Sigmoid colon (tissue), 7 donors: Measurements from ENCODE around the gene TOPBP1. TPM values are rescaled to one million over a fixed set of nuclear protein-coding genes. Genes with fewer than 3 reads are reported as not detected.
A peak's percentile ranks its signal among the peaks of the same experiment; 100 is the strongest.

ENCODE experiments used
- DNase-seq: peaks from one replicate; pipeline ENCODE4 v3.0.0-alpha.2; 2019
- H3K27ac ChIP-seq, 4 donors: fragments of 200-600 bp; sonication (generic); one replicate each; pipeline ENCODE4 v1.5.1; 2016 to 2019; ENCODE audit warnings: mild to moderate bottlenecking in 1 of 4
- H3K27me3 ChIP-seq, 3 donors: fragments of 200-600 bp; sonication (generic); one replicate each; pipeline ENCODE4 v1.5.1; 2019; ENCODE audit warnings: mild to moderate bottlenecking in 1 of 3
- H3K36me3 ChIP-seq, 4 donors: fragments of 200-600 bp; sonication (generic); one replicate each; pipeline ENCODE4 v1.5.1; 2016 to 2019
- H3K4me1 ChIP-seq, 4 donors: fragments of 200-600 bp; sonication (generic); one replicate each; pipeline ENCODE4 v1.5.1; 2017 to 2019
- H3K4me3 ChIP-seq, 4 donors: fragments of 200-600 bp; sonication (generic); one replicate each; pipeline ENCODE4 v1.5.1; 2017 to 2019; ENCODE audit warnings: mild to moderate bottlenecking in 2 of 4, moderate library complexity in 1 of 4
- H3K9me3 ChIP-seq, 4 donors: fragments of 200-600 bp in 3 of 4; sonication (generic) in 3 of 4; one replicate each; pipeline versions ENCODE4 v1.5.1 to v1.6.1; 2013 to 2019
- CTCF ChIP-seq, 4 experiments: fragments of 450-650 bp in 3 of 4; fragments of 200-600 bp in 1 of 4; IDR thresholded peaks; one replicate each; pipeline ENCODE4 v1.5.1; 2016 to 2019; ENCODE audit warnings: antibody characterized with exemption in 4 of 4, mild to moderate bottlenecking in 3 of 4, moderate library complexity in 2 of 4
- EP300 ChIP-seq, 4 donors: sonication (generic); formaldehyde crosslinking; IDR thresholded peaks; one replicate each; pipeline ENCODE4 v1.6.1; 2017; ENCODE audit warnings: antibody characterized with exemption in 4 of 4
- POLR2A ChIP-seq, 2 donors: fragments of 450-650 bp; IDR thresholded peaks; one replicate each; pipeline ENCODE4 v1.6.1; 2016; ENCODE audit warnings: antibody characterized with exemption in 2 of 2, mild to moderate bottlenecking in 2 of 2, moderate library complexity in 2 of 2
- POLR2AphosphoS5 ChIP-seq, 4 donors: sonication (generic); formaldehyde crosslinking; IDR thresholded peaks; one replicate each; pipeline ENCODE4 v1.6.1; 2017; ENCODE audit warnings: antibody characterized with exemption in 4 of 4
- WGBS, 2 donors: extraction: QIAGEN DNeasy Blood & Tissue Kit; methylation state at CpG; one replicate each; pipeline ENCODE4 v1.1.7; 2013; 5-methylcytosine and 5-hydroxymethylcytosine counted together
- intact Hi-C: fragments of 100-400 bp; cut with DNase I; formaldehyde crosslinking; loops from one replicate; pipeline ENCODE4 v1.15.1; 2023
- polyA plus RNA-seq, 3 donors: library from polyadenylated mRNA; stranded (reverse); fragments of 200-250 nt; gene quantifications; one replicate each; pipeline ENCODE4 v1.2.3, GENCODE V29; 2013
- total RNA-seq, 4 donors: library from RNA; depleted of rRNA; stranded (reverse); fragments of >200 nt; gene quantifications; one replicate each; pipeline ENCODE4 v1.1.0, GENCODE V29; 2016
- donor health status: healthy with polysubstance abuse.
- donor health status: Bipolar disorder and iron deficiency.
- donor health status: healthy.

Gene TOPBP1
- total and polyA plus RNA-seq, 7 donors = 4.8 to 30.2 (median 15.9) TPM

DNA sequence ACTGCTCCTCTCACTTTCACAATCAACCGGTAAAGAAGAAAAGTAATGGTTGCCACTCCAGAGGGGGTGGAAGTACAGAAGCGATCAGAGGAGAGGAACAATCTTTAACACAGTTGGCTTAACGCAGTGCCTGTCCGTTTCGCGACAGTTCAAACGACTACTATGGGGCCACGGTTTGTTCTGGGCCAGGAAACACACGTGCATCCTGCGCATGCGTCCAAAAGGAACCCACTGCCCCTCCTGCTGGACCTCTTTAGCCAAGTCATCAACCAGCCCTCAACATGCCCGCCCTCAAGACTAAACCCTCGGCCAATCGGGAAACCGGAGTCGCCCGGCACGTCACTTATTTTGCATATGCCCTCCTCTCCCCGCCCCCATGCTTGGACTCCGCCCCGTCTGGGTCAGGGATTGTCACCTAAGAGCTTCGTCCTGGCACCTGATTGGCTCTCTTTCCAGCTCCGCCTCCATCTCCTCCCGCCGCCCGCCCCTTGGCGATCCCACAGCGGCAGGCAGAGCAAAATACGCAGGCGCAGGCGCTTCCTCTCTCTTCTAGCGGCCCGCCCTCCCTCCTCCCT is 88.6 kb downstream of the TOPBP1 start:
- 0% methylated on average over 33 of the region's 33 CpGs for WGBS, 2 donors
- intact Hi-C loops = loop anchor here (5.0 to 10.0 kb wide), 8 partner anchors 101 to 1156 kb away; partner anchors contain the start of genes ANAPC13, CEP63, DNAJC13 and NPHP3
- H3K27me3 ChIP-seq = no peaks in the 10 kb centered on the region
- no peaks in the 10 kb centered on the region for H3K9me3 ChIP-seq
- peak overlapping the region; percentile 75 to 86 (median 80) for H3K4me3 ChIP-seq
- peaks cover 0 to 66% (median 44%) of the 10 kb centered on the region in 4 donors for H3K4me1 ChIP-seq
- H3K27ac ChIP-seq = peak overlapping the region; percentile 93 to 98 (median 96)
- peak; percentile 43 to 87 (median 62) for TF ChIP-seq POLR2AphosphoS5 (IDR thresholded peaks at IDR 0.05)
- no peak for TF ChIP-seq POLR2A (IDR thresholded peaks at IDR 0.05)
- TF ChIP-seq EP300 (IDR thresholded peaks at IDR 0.05) = peak in 1 of 4 donors; percentile 41
- peak in 1 of 4 experiments; percentile 19 for TF ChIP-seq CTCF (IDR thresholded peaks at IDR 0.05)
- peak; percentile 100 for DNase-seq
- peaks cover 0 to 25% (median 6%) of the 10 kb centered on the region in 4 donors for H3K36me3 ChIP-seq

DNA sequence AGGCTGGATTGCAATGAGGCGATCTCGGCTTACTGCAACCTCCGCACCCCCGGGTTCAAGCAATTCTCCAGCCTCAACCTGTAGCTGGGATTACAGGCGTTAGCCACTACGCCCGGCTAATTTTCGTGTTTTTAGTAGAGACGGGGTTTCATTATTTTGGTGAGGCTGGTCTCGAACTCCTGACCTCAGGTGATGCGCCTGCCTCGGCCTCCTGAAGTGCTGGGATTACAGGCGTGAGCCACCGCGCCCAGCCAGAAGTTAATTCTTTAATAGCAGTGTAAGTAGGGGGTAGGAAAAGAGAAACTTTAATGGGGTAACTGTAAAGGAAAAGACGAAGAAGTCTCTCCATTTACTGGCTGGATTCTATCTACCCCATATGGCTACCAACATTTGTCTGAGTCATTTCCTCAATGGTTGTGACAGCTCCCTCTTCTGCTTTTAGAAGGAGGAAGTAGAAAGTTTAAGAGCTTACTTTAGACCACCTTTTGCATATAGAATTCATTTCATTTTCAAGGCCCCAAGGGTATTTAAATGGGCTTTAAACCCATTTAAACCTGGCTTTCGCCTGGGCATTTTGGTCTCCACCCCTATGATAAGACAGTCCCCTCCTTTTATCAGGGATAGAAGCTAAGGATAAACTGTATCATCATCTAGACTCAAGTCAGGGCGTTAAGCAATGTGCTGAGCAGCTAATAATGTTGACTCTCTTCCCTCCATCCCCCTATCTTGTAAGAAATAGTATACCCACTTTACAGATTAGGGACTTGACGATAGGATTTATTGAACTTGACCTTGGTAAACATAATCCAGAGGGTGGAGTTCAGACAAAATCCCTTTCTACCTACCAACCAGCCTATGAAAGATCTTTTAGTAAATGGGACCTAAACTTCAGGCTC is 89.3 kb downstream of the TOPBP1 start:
- peak overlapping the region; percentile 5 to 44 (median 37) for H3K4me3 ChIP-seq
- 64 to 81% methylated on average over 19 of the region's 19 CpGs for WGBS, 2 donors
- peaks cover 0 to 58% (median 36%) of the 10 kb centered on the region in 4 donors for H3K4me1 ChIP-seq
- TF ChIP-seq POLR2AphosphoS5 (IDR thresholded peaks at IDR 0.05) (no peak), POLR2A (IDR thresholded peaks at IDR 0.05) (no peak), EP300 (IDR thresholded peaks at IDR 0.05) (no peak), CTCF (IDR thresholded peaks at IDR 0.05) (no peak)
- peak overlapping the region; percentile 81 to 98 (median 87) for H3K27ac ChIP-seq
- H3K27me3 ChIP-seq = no peaks in the 10 kb centered on the region
- H3K9me3 ChIP-seq = no peaks in the 10 kb centered on the region
- intact Hi-C loops = loop anchor here (5.0 to 10.0 kb wide), 8 partner anchors 100 to 1155 kb away; partner anchors contain the start of genes ANAPC13, CEP63, DNAJC13 and NPHP3
- peaks cover 0 to 19% (median 2%) of the 10 kb centered on the region in 4 donors for H3K36me3 ChIP-seq
- no peak for DNase-seq

DNA sequence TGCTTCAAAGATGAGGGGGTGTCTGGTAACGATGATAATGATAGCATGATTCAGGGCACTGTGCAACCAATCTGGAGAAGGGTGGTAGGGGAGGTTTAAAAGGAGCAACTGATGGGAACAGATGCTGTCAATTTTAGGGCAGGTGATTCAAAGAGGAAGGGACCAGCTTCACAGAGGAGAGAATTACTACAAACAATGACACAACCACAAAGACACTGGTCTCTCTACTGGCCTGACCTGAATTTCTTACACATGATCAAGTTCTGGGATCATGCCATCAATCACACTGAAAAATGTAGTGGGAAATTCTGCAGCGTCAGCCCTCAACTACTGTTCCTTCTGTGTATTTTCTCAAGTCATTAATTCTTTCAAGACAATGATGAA is 90.8 kb downstream of the TOPBP1 start:
- TF ChIP-seq CTCF (IDR thresholded peaks at IDR 0.05) (no peak), POLR2A (IDR thresholded peaks at IDR 0.05) (no peak), POLR2AphosphoS5 (IDR thresholded peaks at IDR 0.05) (no peak), EP300 (IDR thresholded peaks at IDR 0.05) (no peak)
- no peak for DNase-seq
- H3K36me3 ChIP-seq = peaks cover 0 to 7% (median 0%) of the 10 kb centered on the region in 4 donors
- H3K9me3 ChIP-seq = no peaks in the 10 kb centered on the region
- peaks cover 0 to 44% (median 22%) of the 10 kb centered on the region in 4 donors for H3K4me1 ChIP-seq
- no peak overlapping the region for H3K4me3 ChIP-seq
- intact Hi-C loops = loop anchor here (5.0 to 10.0 kb wide), 8 partner anchors 99 to 1154 kb away; partner anchors contain the start of genes ANAPC13, CEP63, DNAJC13 and NPHP3
- no peaks in the 10 kb centered on the region for H3K27me3 ChIP-seq
- H3K27ac ChIP-seq = peak overlapping the region in 3 of 4 donors; percentile 54 to 87 (median 55)
- 88 to 94% methylated on average over 2 of the region's 2 CpGs for WGBS, 2 donors

GRCh38 chr3:133570139-133570936 is 91.4 kb downstream of the TOPBP1 start:
- 94 to 96% methylated on average over 5 of the region's 5 CpGs for WGBS, 2 donors
- no peak for DNase-seq
- Histone ChIP-seq H3K4me3 (no peak overlapping the region), H3K27ac (peak overlapping the region; percentile 45 to 87 (median 54)), H3K36me3 (peaks cover 0 to under 1% (median 0%) of the 10 kb centered on the region in 4 donors), H3K27me3 (no peaks in the 10 kb centered on the region), H3K4me1 (peaks cover 0 to 38% (median 16%) of the 10 kb centered on the region in 4 donors), H3K9me3 (no peaks in the 10 kb centered on the region)
- intact Hi-C loops = loop anchor here (5.0 to 10.0 kb wide), 8 partner anchors 98 to 1153 kb away; partner anchors contain the start of genes ANAPC13, CEP63, DNAJC13 and NPHP3
- TF ChIP-seq CTCF (IDR thresholded peaks at IDR 0.05) = no peak
- no peak for TF ChIP-seq POLR2AphosphoS5 (IDR thresholded peaks at IDR 0.05)
- TF ChIP-seq POLR2A (IDR thresholded peaks at IDR 0.05) = no peak
- TF ChIP-seq EP300 (IDR thresholded peaks at IDR 0.05) = no peak
